ENCODE results near the gene RAB40C. TPM values are rescaled to one million over a fixed set of nuclear protein-coding genes. Genes with fewer than 3 reads are reported as not detected.

Gene RAB40C
- total RNA-seq, 1 donor from 2014 or later = 6.0 TPM

DNA sequence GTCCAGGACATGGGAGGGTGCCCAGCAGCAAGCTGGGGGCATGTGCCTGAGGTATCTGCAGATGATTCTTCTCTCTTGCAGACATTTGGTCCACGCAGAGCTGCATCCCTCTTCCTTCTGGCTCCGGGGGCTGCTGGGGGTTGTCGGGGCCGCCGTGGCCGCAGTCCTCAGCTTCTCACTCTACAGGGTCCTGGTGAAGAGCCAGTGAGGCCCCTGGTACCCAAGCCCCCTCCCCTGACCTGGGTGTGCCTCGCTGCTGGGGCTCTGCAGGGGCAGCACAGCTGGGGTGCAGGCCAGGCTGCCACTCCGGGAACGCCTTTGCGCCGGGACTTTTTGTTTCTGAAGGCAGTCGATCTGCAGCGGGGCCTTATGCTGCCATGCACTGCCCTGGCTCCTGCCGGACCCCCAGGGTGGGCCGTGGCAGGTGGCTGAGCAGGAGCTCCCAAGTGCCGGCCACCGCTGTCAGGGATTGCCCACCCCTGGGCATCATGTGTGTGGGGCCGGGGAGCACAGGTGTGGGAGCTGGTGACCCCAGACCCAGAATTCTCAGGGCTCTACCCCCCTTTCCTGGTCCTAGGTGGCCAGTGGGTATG lies 83.6 kb downstream of the RAB40C start:
- Histone ChIP-seq H3K79me2 (ENCODE audit: low read depth) (peaks cover 10% of the 10 kb centered on the region), H3K4me1 (peaks cover 12% of the 10 kb centered on the region), H3K4me3 (no peak overlapping the region), H3K9me3 (ENCODE audit: low read depth) (no peaks in the 10 kb centered on the region), H2AFZ (replicated peaks) (no peak overlapping the region), H3K27ac (no peak overlapping the region), H3K4me2 (no peak overlapping the region), H4K20me1 (ENCODE audit: low read depth) (peaks cover 38% of the 10 kb centered on the region), H3F3A (ENCODE audit: low read depth) (peaks cover 26% of the 10 kb centered on the region), H3K27me3 (peaks cover 17% of the 10 kb centered on the region), H3K9ac (no peak overlapping the region), H3K36me3 (no peaks in the 10 kb centered on the region)
- H3K4me1 Mint-ChIP-seq = no peaks in the 10 kb centered on the region
- no peak overlapping the region for H3K27ac Mint-ChIP-seq
- H3K27me3 Mint-ChIP-seq (ENCODE audit: insufficient read depth, low read depth) = peaks cover 5% of the 10 kb centered on the region
- H3K36me3 Mint-ChIP-seq = no peaks in the 10 kb centered on the region
- DNase-seq (ENCODE audit: low spot score) = no peak
- H3K9me3 Mint-ChIP-seq = no peaks in the 10 kb centered on the region
- no peak for TF ChIP-seq EZH2phosphoT487 (IDR thresholded peaks at IDR 0.05)
- no peak for TF ChIP-seq EZH2 (IDR thresholded peaks at IDR 0.05)
- TF ChIP-seq, protein P1, sequence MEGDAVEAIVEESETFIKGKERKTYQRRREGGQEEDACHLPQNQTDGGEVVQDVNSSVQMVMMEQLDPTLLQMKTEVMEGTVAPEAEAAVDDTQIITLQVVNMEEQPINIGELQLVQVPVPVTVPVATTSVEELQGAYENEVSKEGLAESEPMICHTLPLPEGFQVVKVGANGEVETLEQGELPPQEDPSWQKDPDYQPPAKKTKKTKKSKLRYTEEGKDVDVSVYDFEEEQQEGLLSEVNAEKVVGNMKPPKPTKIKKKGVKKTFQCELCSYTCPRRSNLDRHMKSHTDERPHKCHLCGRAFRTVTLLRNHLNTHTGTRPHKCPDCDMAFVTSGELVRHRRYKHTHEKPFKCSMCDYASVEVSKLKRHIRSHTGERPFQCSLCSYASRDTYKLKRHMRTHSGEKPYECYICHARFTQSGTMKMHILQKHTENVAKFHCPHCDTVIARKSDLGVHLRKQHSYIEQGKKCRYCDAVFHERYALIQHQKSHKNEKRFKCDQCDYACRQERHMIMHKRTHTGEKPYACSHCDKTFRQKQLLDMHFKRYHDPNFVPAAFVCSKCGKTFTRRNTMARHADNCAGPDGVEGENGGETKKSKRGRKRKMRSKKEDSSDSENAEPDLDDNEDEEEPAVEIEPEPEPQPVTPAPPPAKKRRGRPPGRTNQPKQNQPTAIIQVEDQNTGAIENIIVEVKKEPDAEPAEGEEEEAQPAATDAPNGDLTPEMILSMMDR (IDR thresholded peaks at IDR 0.05) = no peak
- H3K4me3 Mint-ChIP-seq = no peak overlapping the region

DNA sequence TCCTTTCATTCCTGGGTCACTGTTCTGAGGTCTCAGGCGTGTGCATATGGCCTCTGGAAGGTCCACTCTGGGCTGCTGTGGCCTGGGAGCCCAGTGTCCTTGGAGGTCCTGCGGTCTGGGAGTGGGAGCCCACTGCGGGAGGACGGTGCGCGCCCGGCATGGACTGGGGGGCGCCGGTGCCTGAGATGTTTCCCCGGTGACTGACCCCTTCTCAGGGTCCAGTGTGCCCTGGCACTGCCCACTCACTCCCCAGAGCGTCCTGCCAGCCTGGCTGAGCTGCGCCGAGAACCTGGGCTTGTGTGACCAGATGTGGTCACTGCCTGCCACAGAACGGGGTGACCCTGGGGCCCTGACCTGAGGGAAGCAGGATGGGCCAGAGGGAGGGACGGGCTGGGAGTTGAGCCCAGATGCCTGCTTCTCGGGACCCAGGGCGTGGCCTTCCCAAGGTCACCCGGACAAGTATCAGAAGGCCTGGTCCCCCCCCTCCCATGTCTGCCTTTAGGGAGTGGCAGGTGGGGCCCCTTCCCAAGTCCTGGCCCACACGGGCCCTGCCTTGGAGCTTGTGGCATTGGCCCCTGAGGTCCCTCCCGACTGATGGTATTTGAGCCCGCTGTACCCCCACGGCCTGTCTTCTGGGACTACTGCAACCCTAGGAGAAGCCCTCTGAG lies 84.5 kb downstream of the RAB40C start:
- peak overlapping the region; percentile 81 for H3K4me2 ChIP-seq
- Mint-ChIP-seq H3K36me3 (no peaks in the 10 kb centered on the region), H3K27ac (no peak overlapping the region), H3K4me3 (no peak overlapping the region), H3K4me1 (peaks cover 3% of the 10 kb centered on the region), H3K27me3 (ENCODE audit: insufficient read depth, low read depth) (peaks cover 2% of the 10 kb centered on the region), H3K9me3 (no peaks in the 10 kb centered on the region)
- no peaks in the 10 kb centered on the region for H3K9me3 ChIP-seq (ENCODE audit: low read depth)
- no peak overlapping the region for H3K9ac ChIP-seq
- H4K20me1 ChIP-seq (ENCODE audit: low read depth) = peaks cover 30% of the 10 kb centered on the region
- DNase-seq (ENCODE audit: low spot score) = no peak
- no peak overlapping the region for H3K27ac ChIP-seq
- H3K36me3 ChIP-seq = no peaks in the 10 kb centered on the region
- H3F3A ChIP-seq (ENCODE audit: low read depth) = peaks cover 34% of the 10 kb centered on the region
- H2AFZ ChIP-seq (replicated peaks) = no peak overlapping the region
- TF ChIP-seq EZH2 (IDR thresholded peaks at IDR 0.05) (no peak), EZH2phosphoT487 (IDR thresholded peaks at IDR 0.05) (no peak)
- TF ChIP-seq, protein P1 (IDR thresholded peaks at IDR 0.05) = no peak
- H3K79me2 ChIP-seq (ENCODE audit: low read depth) = peaks cover 1% of the 10 kb centered on the region
- H3K27me3 ChIP-seq = peaks cover 17% of the 10 kb centered on the region
- H3K4me3 ChIP-seq = no peak overlapping the region
- peaks cover 7% of the 10 kb centered on the region for H3K4me1 ChIP-seq

DNA sequence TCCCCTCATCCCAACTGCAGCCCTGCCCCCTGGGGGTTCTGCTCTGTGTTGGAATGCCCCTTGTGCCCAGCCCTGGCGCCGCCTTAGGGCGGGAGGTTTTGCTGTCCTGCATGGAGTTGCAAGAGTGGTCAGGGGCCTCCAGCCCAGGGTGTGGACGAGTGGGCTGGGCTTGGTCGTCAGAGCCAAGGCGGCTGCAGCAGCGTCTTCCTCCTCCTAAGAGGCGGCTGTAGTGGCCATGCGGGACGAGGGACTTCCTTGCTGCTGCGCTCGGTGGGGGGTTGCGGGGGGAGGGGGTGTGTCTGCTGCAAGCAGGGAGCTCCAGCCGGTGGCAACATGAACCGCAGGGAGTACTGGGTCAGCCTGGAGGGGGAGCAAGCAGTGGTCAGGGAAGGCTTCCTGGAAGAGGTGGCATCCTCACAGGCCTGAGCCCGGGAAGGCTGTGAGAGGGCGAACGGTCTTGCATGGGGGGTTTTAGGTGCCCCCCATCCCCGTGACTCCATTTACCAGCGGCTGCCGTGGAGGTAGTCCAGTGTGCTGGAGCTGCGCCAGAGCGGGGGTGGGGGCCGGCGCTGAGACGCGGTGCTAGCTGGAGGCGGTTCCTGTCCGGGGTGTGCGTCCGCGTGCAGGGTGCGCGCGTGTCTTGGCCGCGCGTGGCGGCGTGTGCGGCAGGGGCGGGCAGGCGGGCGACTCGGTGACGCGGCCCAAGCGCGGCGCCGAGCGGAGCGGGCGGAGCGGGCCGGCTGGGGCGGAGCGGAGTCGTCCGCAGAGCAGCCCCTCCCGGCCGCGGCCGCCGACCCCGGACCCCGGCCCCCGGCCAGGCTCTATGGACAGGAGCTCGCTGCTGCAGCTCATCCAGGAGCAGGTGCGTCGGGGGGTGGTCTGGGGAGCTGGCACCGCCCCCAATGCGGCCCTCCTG lies 85.4 kb downstream of the RAB40C start, which contains the start of gene RHBDL1:
Gene RHBDL1 (plus strand): TSS at position 704 of the 916 bp plus-strand sequence. CDS start 120 bp downstream, at position 824.
- Histone ChIP-seq H3K79me2 (ENCODE audit: low read depth) (no peaks in the 10 kb centered on the region), H3K4me1 (peaks cover 7% of the 10 kb centered on the region), H3K4me3 (peak within 1 kb of the TSS; percentile 50), H3K4me2 (peak within 1 kb of the TSS; percentile 81), H3F3A (ENCODE audit: low read depth) (peaks cover 39% of the 10 kb centered on the region), H4K20me1 (ENCODE audit: low read depth) (peaks cover 22% of the 10 kb centered on the region), H3K27me3 (peaks cover 17% of the 10 kb centered on the region), H3K9me3 (ENCODE audit: low read depth) (no peaks in the 10 kb centered on the region), H2AFZ (replicated peaks) (no peak within 1 kb of the TSS), H3K27ac (no peak within 1 kb of the TSS), H3K9ac (no peak within 1 kb of the TSS), H3K36me3 (no peaks in the 10 kb centered on the region)
- peak; percentile 61 for DNase-seq (ENCODE audit: low spot score)
- Mint-ChIP-seq H3K9me3 (no peaks in the 10 kb centered on the region), H3K27me3 (ENCODE audit: insufficient read depth, low read depth) (peaks cover 2% of the 10 kb centered on the region), H3K4me3 (peak within 1 kb of the TSS; percentile 74), H3K36me3 (no peaks in the 10 kb centered on the region), H3K27ac (no peak within 1 kb of the TSS), H3K4me1 (peaks cover 3% of the 10 kb centered on the region)
- no peak for TF ChIP-seq EZH2phosphoT487 (IDR thresholded peaks at IDR 0.05)
- TF ChIP-seq, protein P1 (IDR thresholded peaks at IDR 0.05) = no peak
- no peak for TF ChIP-seq EZH2 (IDR thresholded peaks at IDR 0.05)

Measured in neural progenitor cell (in vitro differentiated cells).